ENCODE results near the gene HLA-DMA. TPM values are rescaled to one million over a fixed set of nuclear protein-coding genes. Genes with fewer than 3 reads are reported as not detected.

The HLA-DMA gene
- total RNA-seq, result 10 to 100 TPM; 11.8 TPM

GRCh38 chr6:32952817-32953739, at the start of gene HLA-DMA:
TSS of gene HLA-DMA (minus strand) at chr6:32953097. CDS start at chr6:32953036, 61 bp downstream.
- Mint-ChIP-seq H3K27me3 (no peaks in the 10 kb centered on the region), H3K9me3 (ENCODE audit: low read depth) (no peaks in the 10 kb centered on the region), H3K36me3 (ENCODE audit: low read depth) (no peaks in the 10 kb centered on the region), H3K4me1 (peaks cover 56% of the 10 kb centered on the region), H3K27ac (peak within 1 kb of the TSS; percentile 76), H3K4me3 (peak within 1 kb of the TSS; percentile 68)
- POLR2A ChIA-PET, result interaction anchor here (0.8 to 4.2 kb wide), 4 partner anchors 19 to 76 kb away, joined by 3 to 83 read pairs (median 5); no protein-coding TSS in a partner anchor
- intact Hi-C loops (cut with DNase I, micrococcal nuclease), result loop anchor here (1.0 to 2.0 kb wide), 8 partner anchors 12 to 68 kb away; partner anchors contain the start of genes BRD2 (in 1 of the 2) and HLA-DMB (in 1 of the 2)
- CTCF ChIA-PET, result interaction anchor here (0.6 to 10.4 kb wide), 49 partner anchors 10 to 1100 kb away, joined by 3 to 197 read pairs (median 4); partner anchors contain the start of genes BRD2, HLA-DMB, PSMB9 and TAP1
- DNase-seq (peak; percentile 81), ATAC-seq (peak; percentile 97)

DNA sequence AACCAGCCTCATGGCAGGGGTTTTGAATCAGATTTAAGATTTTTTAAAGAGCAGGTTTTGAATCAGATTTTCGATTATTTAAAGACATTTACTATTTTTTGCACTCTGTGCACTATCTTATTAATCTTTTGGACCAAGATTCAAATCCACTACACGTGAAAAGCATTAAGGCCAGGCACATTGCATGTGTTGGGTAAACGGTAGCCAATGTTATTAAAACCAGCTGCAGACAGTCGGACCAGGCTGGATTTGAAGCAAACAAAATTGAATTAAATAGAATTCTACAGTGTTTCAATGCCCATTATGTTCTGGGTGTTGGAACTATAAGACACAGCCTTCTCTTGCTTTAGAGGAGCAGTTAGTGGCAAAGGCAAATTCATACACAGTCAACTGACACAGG, 48.8 kb upstream of the HLA-DMA start:
- ATAC-seq, result no peak
- Mint-ChIP-seq H3K27ac (no peak overlapping the region), H3K4me1 (peaks cover 7% of the 10 kb centered on the region), H3K27me3 (peaks cover 14% of the 10 kb centered on the region), H3K9me3 (ENCODE audit: low read depth) (no peaks in the 10 kb centered on the region), H3K36me3 (ENCODE audit: low read depth) (no peaks in the 10 kb centered on the region), H3K4me3 (no peak overlapping the region)
- intact Hi-C loops (cut with DNase I, micrococcal nuclease), result no loop called here
- ChIA-PET CTCF (interaction anchor here (0.6 to 7.3 kb wide), 7 partner anchors 9 to 136 kb away, joined by 3 to 56 read pairs (median 3); no protein-coding TSS in a partner anchor), POLR2A (interaction anchor here (1.3 kb wide), 1 partner anchor 30 kb away, joined by 5 read pairs; no protein-coding TSS in a partner anchor)
- no peak for DNase-seq

DNA sequence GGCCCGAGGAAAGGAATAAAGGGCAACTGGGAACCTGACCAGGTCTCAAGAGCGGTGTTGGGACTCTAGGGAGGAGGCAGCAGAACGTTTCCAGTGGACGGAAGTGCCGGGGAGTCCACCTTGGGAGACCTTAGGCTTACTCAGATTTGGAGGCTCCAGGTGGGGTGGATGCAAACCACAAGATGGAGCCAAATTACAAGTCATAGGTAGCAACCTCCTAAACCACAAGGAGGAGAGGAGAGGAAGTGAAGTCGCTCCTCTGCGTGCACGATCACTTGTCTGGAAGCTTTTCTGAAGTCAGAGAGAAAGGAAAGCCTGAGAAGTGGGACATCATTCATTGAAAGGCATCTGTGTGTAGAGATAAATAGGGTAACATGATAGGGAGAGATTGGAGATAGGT, 47.2 kb upstream of the HLA-DMA start:
- intact Hi-C loops (cut with DNase I, micrococcal nuclease), result no loop called here
- H3K27me3 Mint-ChIP-seq, result peaks cover 15% of the 10 kb centered on the region
- ChIA-PET POLR2A (interaction anchor here (1.3 kb wide), 1 partner anchor 28 kb away, joined by 5 read pairs; no protein-coding TSS in a partner anchor), CTCF (interaction anchor here (0.8 to 7.3 kb wide), 8 partner anchors 11 to 148 kb away, joined by 3 to 56 read pairs (median 4); no protein-coding TSS in a partner anchor)
- ATAC-seq, result peak; percentile 65
- no peaks in the 10 kb centered on the region for H3K9me3 Mint-ChIP-seq (ENCODE audit: low read depth)
- H3K36me3 Mint-ChIP-seq (ENCODE audit: low read depth), result no peaks in the 10 kb centered on the region
- H3K27ac Mint-ChIP-seq, result no peak overlapping the region
- peaks cover 7% of the 10 kb centered on the region for H3K4me1 Mint-ChIP-seq
- H3K4me3 Mint-ChIP-seq, result no peak overlapping the region
- peak; percentile 45 for DNase-seq

- no peak overlapping the region for H3K27ac Mint-ChIP-seq
- peaks cover 7% of the 10 kb centered on the region for H3K4me1 Mint-ChIP-seq
- ATAC-seq (no peak), DNase-seq (no peak)
- no peaks in the 10 kb centered on the region for H3K36me3 Mint-ChIP-seq (ENCODE audit: low read depth)
- CTCF ChIA-PET, result interaction anchor here (0.8 kb wide), 1 partner anchor 11 kb away, joined by 5 read pairs; no protein-coding TSS in a partner anchor
- POLR2A ChIA-PET, result no interaction called here
- H3K4me3 Mint-ChIP-seq, result no peak overlapping the region
- intact Hi-C loops (cut with DNase I, micrococcal nuclease), result no loop called here
- no peaks in the 10 kb centered on the region for H3K9me3 Mint-ChIP-seq (ENCODE audit: low read depth)
- H3K27me3 Mint-ChIP-seq, result peaks cover 9% of the 10 kb centered on the region
Measured at GRCh38 chr6:32995448-32995847, 42.6 kb upstream of the HLA-DMA start.

- Mint-ChIP-seq H3K4me3 (no peak overlapping the region), H3K27ac (no peak overlapping the region), H3K27me3 (peaks cover 4% of the 10 kb centered on the region), H3K9me3 (ENCODE audit: low read depth) (no peaks in the 10 kb centered on the region), H3K36me3 (ENCODE audit: low read depth) (no peaks in the 10 kb centered on the region), H3K4me1 (peaks cover 3% of the 10 kb centered on the region)
- ATAC-seq, result no peak
- CTCF ChIA-PET, result interaction anchor here (0.7 to 2.1 kb wide), 4 partner anchors 9 to 77 kb away, joined by 3 to 9 read pairs (median 5); no protein-coding TSS in a partner anchor
- DNase-seq, result no peak
- POLR2A ChIA-PET, result no interaction called here
- intact Hi-C loops (cut with DNase I, micrococcal nuclease), result no loop called here
Measured at GRCh38 chr6:32993363-32993973, 40.6 kb upstream of the HLA-DMA start.

DNA sequence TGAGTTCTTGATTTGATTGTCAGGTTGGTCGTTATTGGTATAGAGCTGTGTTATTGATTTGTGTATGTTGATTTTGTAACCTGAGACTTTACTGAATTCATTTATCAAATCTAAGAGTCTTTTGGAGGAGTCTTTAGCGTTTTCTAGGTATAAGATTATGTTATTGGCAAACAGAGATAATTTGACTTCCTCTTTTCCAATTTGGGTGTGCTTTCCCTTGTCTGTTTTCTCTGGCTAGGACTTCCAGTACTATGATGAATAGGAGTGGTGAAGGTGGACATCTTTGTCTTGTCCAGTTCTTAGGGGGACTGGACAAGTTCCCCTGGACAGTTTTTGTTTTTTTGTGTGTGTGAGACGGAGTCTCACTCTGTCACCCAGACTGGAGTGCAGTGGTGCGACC, 39.1 kb upstream of the HLA-DMA start:
- Mint-ChIP-seq H3K9me3 (ENCODE audit: low read depth) (no peaks in the 10 kb centered on the region), H3K4me1 (peaks cover 3% of the 10 kb centered on the region), H3K4me3 (no peak overlapping the region), H3K36me3 (ENCODE audit: low read depth) (no peaks in the 10 kb centered on the region), H3K27me3 (peaks cover 2% of the 10 kb centered on the region), H3K27ac (no peak overlapping the region)
- intact Hi-C loops (cut with DNase I, micrococcal nuclease), result no loop called here
- DNase-seq, result no peak
- ATAC-seq, result no peak
- ChIA-PET CTCF (interaction anchor here (0.8 to 2.1 kb wide), 2 partner anchors 58 to 121 kb away, joined by 3 to 9 read pairs; no protein-coding TSS in a partner anchor), POLR2A (no interaction called here)

- no peaks in the 10 kb centered on the region for H3K9me3 Mint-ChIP-seq (ENCODE audit: low read depth)
Measured at GRCh38 chr6:32989368-32989767, 36.5 kb upstream of the HLA-DMA start.

DNA sequence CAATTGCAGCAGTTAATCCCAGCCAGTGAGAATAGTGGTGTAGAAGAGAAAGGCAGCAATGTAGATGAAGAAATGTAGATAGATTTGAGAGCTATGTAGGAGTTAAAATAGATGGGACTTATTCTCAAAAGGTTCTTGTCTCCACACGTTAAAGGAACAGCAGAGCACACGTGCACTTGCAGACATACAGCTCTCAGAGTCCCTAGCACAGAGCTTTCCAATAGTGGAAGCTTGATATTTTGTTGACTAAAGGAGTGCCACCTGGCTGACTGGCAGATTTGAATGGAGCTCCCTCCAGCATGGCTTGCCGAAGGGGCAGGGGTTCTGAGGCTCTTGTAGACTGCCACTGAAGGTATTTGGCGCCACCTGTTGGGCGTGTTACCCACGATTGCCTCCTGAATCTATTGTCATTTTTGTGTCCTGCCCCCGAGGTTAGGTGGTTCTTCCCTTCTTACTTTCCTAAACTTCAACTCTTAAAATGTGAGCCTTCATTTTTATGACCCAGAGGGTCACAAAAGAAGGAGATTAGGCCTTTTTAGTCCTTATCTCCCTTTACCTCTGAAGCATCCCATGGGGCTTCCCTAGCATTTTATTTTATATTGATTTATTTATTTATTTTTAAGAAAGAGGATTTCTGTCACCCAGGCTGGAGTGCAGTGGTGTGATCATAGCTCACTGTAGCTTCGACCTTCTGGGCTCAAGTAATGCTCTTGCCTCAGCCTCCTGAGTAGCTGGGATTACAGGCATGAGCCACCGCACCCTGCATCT, 31.9 kb upstream of the HLA-DMA start:
- no peak overlapping the region for H3K4me3 Mint-ChIP-seq
- ATAC-seq (peak; percentile 88), DNase-seq (peak; percentile 96)
- peak overlapping the region; percentile 44 for H3K27ac Mint-ChIP-seq
- CTCF ChIA-PET, result interaction anchor here (0.6 to 7.6 kb wide), 63 partner anchors 9 to 1197 kb away, joined by 3 to 172 read pairs (median 5); partner anchors contain the start of genes BRD2, HLA-DMA, HLA-DMB and PSMB9
- intact Hi-C loops (cut with DNase I, micrococcal nuclease), result loop anchor here (1.0 to 2.0 kb wide), 4 partner anchors 32 to 100 kb away; partner anchors contain the start of gene HLA-DMA (in 2 of the 2)
- POLR2A ChIA-PET, result interaction anchor here (0.7 to 3.7 kb wide), 13 partner anchors 9 to 265 kb away, joined by 3 to 71 read pairs (median 3); partner anchors contain the start of genes BRD2, HLA-DMA and TAP2
- peaks cover 20% of the 10 kb centered on the region for H3K36me3 Mint-ChIP-seq (ENCODE audit: low read depth)
- no peaks in the 10 kb centered on the region for H3K9me3 Mint-ChIP-seq (ENCODE audit: low read depth)
- H3K4me1 Mint-ChIP-seq, result peaks cover 15% of the 10 kb centered on the region
- H3K27me3 Mint-ChIP-seq, result no peaks in the 10 kb centered on the region

More at GRCh38 chr6:32989368-32989767, 36.5 kb upstream of the HLA-DMA start:
- Mint-ChIP-seq H3K4me3 (no peak overlapping the region), H3K4me1 (peaks cover 7% of the 10 kb centered on the region), H3K36me3 (ENCODE audit: low read depth) (no peaks in the 10 kb centered on the region), H3K27me3 (no peaks in the 10 kb centered on the region), H3K27ac (no peak overlapping the region)
- DNase-seq, result no peak
- ATAC-seq, result peak; percentile 27
- ChIA-PET POLR2A (no interaction called here), CTCF (interaction anchor here (0.6 to 7.6 kb wide), 10 partner anchors 9 to 121 kb away, joined by 3 to 154 read pairs (median 4); no protein-coding TSS in a partner anchor)
- intact Hi-C loops (cut with DNase I, micrococcal nuclease), result no loop called here

- no peaks in the 10 kb centered on the region for H3K27me3 Mint-ChIP-seq
- intact Hi-C loops (cut with DNase I, micrococcal nuclease), result loop anchor here (1.0 to 2.0 kb wide), 4 partner anchors 31 to 99 kb away; partner anchors contain the start of gene HLA-DMA (in 2 of the 2)
- H3K36me3 Mint-ChIP-seq (ENCODE audit: low read depth), result peaks cover 26% of the 10 kb centered on the region
- peaks cover 12% of the 10 kb centered on the region for H3K4me1 Mint-ChIP-seq
- ATAC-seq (peak; percentile 10), DNase-seq (no peak)
- H3K27ac Mint-ChIP-seq, result peak overlapping the region; percentile 44
- ChIA-PET CTCF (interaction anchor here (0.6 to 7.6 kb wide), 61 partner anchors 9 to 1196 kb away, joined by 3 to 172 read pairs (median 5); partner anchors contain the start of genes BRD2, HLA-DMA, HLA-DMB and PSMB9), POLR2A (interaction anchor here (0.7 to 3.7 kb wide), 14 partner anchors 8 to 266 kb away, joined by 3 to 71 read pairs (median 3); partner anchors contain the start of genes BRD2, HLA-DMA and TAP2)
- no peaks in the 10 kb centered on the region for H3K9me3 Mint-ChIP-seq (ENCODE audit: low read depth)
- no peak overlapping the region for H3K4me3 Mint-ChIP-seq
Measured at GRCh38 chr6:32983964-32984621, 31.2 kb upstream of the HLA-DMA start.

DNA sequence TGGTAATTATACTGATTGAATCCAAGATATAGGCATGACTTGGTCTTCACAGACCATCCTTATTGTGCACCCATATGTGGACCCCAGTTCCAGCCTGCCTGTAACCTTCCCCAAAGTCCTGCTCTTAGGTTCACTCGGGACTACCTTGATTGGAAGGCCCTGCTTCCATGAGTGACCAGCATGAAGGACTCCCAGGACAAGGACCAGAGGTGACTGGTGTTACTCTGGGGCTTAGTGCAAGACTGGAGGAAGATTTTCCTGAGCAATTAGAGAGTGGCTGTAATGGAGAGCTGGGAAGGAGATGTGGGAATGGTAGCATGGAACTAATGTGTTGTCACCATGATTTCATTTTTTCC, 30.6 kb upstream of the HLA-DMA start:
- peaks cover 17% of the 10 kb centered on the region for H3K4me1 Mint-ChIP-seq
- ChIA-PET POLR2A (interaction anchor here (1.0 to 3.7 kb wide), 5 partner anchors 12 to 128 kb away, joined by 3 to 71 read pairs (median 8); partner anchors contain the start of gene BRD2), CTCF (interaction anchor here (0.6 to 7.6 kb wide), 18 partner anchors 10 to 408 kb away, joined by 3 to 172 read pairs (median 22); partner anchors contain the start of genes BRD2, HLA-DMA, HLA-DMB and KIFC1)
- ATAC-seq (no peak), DNase-seq (no peak)
- intact Hi-C loops (cut with DNase I, micrococcal nuclease), result no loop called here
- H3K4me3 Mint-ChIP-seq, result no peak overlapping the region
- no peaks in the 10 kb centered on the region for H3K9me3 Mint-ChIP-seq (ENCODE audit: low read depth)
- no peaks in the 10 kb centered on the region for H3K27me3 Mint-ChIP-seq
- peak overlapping the region; percentile 32 for H3K27ac Mint-ChIP-seq
- H3K36me3 Mint-ChIP-seq (ENCODE audit: low read depth), result peaks cover 32% of the 10 kb centered on the region
